Activated T-helper 1 cell treated with Interleukin-2 at 50 U/mL for 16 hours (primary cell): ENCODE results near the gene ZNF333.
"Not testable (repeated sequence)": the region's sequence is repeated elsewhere in the genome, so short reads cannot be mapped to it uniquely, and the experiment has no call there.

ENCODE experiments used
- DNase-seq: peaks from one replicate; pipeline ENCODE4 v3.0.0-alpha.2; 2020; ENCODE audit warnings: low read depth

The ZNF333 gene

DNA sequence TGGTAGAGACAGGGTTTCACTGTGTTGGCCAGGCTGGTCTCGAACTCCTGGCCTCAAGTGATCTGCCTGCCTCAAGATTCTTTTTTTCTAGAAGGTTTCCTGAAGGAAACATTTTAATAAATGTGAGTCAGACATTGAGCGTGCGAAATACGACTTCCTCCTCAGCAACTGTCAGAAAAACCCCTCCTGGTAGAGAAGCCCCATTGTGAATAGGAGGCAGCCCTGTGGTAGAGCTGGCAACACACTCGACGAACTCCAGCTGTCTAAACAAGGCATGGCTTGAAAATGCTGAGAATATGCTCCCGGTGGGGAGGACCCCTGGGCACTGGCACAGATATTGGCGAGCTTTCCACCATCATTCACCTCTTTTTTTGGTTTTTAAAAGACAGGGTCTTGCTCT lies 9.8 kb downstream of the ZNF333 start:
- no peak for DNase-seq

DNA sequence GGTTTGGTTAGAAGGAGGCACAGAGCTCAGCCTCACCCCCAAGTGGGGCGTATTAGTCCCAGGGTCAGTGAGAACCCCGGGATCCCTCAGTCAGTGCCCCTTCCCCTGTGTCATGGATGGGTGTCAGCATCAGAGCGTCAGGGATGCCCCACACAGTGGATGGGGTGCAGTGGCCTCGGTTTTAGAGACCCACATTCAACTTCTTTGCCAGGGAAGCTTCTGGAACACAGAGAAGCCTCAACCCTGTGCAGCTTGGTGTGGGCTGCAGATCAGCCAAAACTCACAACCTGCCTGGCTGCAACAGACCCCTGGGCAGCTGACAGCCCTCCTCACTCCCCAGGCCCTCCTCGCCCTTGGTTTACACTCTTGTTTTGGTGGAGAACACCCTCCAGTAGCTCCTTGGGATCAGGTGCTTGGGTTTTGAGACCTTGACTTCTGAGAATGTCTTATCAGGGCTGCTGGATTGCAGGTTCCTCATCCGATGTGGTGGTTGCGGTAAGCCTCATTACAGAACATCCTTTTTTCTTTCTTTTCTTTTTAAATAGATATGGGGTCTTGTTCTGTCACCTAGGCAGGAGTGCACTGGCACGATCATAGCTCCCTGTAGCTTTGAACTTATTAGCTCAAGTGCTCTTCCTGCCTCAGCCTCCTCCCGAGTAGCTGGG lies 11.0 kb downstream of the ZNF333 start:
- DNase-seq = no peak

DNA sequence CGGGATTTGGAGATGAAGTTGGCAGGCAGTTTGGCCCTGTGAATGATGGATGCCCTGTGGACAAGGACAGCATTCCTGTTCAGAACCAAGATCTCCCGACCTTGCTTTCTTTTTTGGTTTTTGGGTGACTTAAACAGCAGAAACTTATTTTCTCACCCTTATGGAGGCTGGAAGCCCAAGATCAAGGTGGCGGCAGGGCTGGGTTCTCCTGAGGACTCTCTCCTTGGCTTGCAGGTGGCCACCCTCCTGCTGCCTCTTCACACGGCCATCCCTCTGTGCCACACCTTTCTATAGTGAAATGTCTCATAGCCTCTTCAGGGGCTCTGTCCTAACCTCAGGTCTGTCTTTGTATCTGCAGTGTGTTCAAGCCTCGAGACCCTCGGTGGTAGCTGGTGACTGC lies 14.0 kb downstream of the ZNF333 start:
- no peak for DNase-seq

DNA sequence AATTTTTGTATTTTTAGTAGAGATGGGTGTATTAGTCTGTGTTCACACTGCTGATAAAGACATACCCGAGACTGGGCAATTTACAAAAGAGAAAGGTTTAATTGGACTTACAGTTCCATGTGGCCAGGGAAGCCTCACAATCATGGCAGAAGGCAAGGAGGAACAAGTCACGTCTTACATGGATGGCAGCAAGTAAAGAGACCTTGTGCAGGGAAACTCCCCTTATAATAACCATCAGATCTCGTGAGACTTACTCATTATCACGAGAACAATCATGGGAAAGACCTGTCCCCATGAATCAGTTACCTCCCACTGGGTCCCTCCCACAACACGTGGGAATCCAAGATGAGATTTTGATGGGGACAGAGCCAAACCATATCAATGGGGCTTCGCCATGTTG lies 14.6 kb downstream of the ZNF333 start:
- no peak for DNase-seq

DNA sequence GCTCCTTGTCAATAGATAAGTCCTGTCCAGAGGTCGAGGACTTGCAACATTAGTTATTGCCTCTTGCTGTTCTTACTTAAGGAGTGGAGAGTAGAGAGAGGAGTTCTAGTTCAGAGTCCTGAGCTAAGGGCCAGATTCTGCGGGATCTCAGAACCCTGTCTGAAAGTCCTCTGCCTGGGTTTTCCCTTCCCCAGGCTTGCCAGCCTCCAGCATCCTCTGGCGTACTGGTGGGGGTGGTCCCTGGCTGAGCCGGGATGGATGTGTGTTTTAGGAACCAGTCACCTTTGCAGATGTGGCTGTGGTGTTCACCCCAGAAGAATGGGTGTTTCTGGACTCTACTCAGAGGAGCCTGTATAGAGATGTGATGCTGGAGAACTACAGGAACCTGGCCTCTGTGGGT lies 26.0 kb downstream of the ZNF333 start:
- no peak for DNase-seq

DNA sequence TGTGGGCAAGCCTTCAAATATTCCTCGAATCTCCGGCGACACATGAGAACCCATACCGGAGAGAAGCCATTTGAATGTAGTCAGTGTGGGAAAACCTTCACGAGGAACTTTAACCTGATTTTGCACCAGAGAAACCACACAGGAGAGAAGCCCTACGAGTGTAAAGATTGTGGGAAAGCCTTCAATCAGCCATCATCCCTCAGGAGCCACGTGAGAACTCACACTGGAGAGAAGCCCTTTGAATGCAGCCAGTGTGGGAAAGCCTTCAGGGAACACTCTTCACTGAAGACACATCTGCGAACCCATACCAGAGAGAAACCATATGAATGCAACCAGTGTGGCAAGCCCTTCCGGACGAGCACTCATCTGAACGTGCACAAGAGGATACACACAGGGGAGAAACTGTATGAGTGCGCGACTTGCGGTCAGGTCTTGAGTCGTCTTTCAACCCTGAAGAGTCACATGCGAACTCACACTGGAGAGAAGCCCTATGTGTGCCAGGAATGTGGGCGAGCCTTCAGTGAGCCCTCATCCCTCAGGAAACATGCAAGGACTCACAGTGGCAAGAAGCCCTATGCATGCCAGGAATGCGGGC lies 28.8 kb downstream of the ZNF333 start:
- DNase-seq = no peak

DNA sequence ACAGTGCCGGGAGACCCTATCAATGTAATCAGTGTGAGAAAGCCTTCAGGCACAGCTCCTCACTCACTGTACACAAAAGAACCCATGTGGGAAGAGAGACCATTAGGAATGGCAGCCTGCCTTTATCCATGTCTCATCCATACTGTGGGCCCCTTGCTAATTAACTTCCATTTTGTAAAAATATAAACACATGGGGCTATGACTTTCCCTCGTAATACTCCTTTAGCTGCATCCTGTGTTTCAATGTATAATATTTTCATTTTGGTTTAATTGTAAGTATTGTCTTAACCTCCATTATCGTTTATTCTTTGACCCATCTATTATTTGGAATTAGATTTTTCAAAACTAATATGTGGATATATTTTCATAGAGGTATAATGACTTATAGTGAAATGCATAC lies 29.3 kb downstream of the ZNF333 start:
- no peak for DNase-seq

DNA sequence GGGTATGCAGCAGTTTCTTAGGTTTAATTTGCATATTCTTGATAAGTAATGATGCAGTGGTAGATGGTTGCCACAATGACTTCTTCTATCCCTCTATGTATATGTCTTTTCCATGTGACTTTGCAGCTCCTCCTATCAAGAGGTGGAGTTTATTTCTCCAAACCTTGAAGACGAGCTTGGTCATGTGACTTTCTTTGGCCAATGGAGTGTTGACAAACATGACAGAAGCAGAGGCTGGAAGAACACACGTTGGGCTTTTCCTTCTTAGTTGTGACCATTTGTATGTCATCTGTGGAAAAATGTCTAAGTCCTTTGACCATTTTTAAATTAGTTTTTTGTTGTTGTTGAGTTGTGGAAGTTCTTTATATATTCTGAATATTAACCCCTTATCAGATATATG lies 32.3 kb downstream of the ZNF333 start:
- DNase-seq = no peak

DNA sequence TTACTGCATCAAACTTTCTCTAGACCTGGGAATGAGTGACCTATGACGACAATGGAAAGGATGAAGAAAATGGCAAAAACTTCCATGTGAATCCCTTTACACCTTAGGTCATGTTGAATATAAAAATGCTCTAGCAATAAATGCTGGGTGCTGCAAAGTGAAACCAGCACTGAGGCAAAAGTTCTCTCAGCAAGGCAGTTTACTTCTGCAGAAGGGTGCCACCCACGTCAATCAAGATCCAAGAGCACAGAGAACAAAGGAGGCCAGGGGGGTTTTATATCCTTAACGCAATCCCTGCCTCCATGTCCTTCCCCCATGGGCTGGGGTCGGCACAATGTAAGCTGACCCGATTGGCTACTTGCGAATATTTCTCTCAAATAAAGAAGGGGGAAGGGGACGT lies 38.7 kb downstream of the ZNF333 start:
- no peak for DNase-seq

DNA sequence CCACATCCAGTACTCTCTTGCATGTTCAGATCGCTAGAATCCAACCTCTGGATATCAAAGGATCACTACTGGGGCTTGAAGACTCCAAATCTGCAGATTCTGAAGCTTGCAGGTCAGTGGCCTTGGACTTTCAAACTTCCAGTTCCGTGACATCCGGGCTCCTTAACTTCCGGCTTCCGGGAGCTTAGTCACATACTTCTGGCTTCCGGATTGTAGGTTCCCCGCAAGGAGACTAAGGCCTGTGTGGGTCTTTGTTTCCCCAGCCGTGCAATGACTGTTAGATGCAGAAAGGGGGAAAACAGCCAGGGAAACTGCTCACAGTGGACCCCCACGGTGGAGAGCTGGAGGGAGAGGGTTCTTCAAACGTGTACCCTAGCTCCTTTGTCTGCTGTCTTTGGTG lies 41.4 kb downstream of the ZNF333 start:
- no peak for DNase-seq

DNA sequence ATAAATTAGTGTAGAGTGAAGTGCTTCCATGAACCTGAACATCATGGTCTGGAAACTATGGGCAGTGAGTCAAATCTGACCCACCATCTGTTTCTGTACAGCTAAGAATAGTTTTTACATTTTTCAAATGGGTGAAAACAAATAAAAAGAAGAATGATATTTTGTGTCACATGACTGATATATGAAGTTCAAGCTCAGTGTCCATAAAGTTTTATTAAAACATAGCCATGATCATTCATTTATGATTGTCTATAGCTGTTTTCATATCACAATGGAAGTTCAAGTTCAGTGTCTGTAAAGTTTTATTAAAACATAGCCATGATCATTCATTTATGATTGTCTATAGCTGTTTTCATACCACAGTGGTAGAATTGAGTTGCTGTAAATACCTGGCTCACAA lies 42.7 kb downstream of the ZNF333 start:
- no peak for DNase-seq

DNA sequence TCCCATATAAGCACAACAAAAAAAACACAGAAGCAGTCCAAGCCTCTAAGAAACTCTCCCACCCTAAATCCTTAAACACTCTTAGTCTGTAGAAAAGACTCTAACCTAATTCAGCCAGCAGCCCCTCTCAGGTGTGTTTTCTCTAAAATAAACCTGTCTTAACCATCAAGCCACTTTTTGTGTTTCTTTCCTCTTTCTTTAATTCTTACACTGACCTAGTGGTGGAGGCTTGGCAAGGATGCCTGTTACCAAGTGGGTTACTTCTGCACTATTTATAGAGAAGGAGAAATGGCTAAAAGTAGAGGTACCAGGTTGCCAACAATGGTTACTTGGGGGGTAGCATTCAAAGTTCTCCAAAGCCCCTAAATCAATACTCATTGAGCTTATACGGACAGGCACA lies 43.7 kb downstream of the ZNF333 start:
- no peak for DNase-seq

DNA sequence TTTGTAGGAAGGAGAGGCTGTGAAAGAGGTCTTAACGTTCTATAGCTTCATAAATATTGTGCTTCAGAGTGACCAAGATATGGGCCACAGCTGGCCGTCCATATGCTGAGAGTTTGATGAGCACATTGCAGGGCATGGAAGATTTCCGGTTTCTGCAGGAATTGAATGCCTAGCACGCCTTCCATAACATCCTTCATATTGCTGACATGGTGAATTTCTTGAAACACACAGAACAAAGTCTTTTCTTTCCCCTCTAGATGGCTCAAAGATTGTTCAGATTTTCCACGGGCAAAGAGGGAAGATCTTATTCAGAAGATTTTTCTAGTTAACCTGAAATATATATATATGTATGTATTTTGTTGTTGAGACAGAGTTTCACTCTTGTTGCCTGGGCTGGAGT lies 46.1 kb downstream of the ZNF333 start:
- DNase-seq = no peak

DNA sequence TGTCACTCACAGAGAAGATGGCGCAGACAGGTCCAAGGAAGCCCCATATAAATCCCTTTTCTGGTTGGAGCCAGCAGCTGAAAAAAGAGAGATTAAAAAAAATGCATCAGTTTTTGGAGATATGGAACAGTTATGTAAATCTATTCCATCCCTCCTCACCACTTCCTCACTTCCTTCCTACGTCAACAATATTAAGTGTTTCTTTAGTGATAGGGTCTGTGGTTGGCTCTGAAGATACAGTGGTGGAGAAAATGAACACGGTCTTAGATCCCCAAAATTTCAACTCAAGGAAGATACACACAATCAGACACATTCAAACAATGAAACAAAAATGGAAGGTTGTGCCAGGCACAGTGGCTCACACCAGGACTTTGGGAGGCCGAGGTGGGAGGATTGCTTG lies 57.0 kb downstream of the ZNF333 start:
- no peak for DNase-seq

DNA sequence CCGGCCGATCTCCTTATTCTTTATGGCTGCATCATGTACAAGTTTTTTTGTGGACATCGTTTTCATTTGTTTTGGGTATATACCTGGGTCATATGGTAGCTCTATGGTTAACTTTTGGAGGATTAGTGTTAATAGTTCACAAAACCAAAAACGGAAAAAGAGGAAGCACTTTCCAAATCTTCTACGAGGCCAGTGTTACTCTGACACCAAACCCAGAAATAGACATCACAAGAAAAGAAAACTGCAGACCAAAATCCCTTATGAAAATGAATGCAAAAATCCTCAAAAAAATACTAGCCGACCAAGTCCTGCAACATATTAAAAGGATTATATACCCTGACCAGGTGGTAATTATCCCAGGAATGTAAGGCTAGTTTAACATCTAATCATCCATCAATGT lies 58.8 kb downstream of the ZNF333 start:
- DNase-seq = no peak

DNA sequence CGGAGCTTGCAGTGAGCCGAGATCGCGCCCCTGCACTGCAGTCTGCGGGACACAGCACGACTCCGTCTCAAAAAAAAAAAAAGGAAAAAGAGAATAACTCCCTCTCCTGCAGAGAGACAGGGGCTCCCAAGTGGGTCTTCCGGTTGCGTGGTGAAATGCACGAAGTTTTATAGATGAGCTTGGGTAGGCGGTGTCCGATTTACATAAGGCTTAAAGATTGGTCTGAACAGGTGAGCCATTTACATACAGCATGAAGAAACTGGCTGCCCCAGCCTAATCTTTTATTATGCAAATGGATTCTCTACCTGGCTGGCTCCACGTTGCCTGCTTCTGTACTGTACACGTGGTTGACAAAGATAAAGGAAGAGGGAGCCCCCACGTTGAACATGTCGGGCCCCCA lies 69.0 kb downstream of the ZNF333 start:
- DNase-seq = no peak

DNA sequence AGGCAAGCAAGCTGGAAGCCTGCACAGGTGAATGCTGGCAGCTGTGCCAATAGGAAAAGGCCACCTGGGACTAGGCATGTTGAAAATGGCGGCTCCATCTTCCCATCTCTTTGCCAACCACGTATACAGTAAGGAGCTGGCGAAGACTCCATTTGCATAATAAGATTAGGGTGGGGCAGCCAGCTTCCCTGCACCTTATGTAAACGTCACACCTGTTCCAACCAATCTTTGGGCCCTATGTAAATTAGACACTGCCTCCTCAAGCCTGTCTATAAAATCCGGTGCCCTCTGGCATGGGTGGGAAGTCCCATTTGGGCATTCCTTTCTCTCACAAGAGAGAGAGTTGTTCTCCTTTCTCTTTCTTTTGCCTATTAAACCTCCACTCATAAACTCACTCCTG lies 71.8 kb downstream of the ZNF333 start:
- no peak for DNase-seq

DNA sequence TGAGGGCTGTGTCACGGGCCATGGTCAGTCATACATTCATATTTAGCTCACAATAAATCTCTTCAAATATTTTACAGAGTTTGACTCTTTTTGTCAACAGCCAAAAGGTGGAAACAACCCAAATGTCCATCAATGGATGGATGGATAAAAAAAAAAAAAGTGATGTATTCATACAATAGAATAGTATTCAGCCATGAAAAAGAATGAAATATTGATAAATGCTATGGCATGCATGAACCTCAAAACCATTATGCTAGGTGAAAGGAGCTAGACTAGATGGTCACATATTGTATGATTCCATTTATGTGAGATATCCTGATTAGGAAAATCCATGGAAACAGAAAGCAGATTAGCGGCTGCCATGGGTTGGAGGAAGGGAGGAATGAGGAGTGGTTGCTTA lies 72.3 kb downstream of the ZNF333 start:
- DNase-seq = no peak

DNA sequence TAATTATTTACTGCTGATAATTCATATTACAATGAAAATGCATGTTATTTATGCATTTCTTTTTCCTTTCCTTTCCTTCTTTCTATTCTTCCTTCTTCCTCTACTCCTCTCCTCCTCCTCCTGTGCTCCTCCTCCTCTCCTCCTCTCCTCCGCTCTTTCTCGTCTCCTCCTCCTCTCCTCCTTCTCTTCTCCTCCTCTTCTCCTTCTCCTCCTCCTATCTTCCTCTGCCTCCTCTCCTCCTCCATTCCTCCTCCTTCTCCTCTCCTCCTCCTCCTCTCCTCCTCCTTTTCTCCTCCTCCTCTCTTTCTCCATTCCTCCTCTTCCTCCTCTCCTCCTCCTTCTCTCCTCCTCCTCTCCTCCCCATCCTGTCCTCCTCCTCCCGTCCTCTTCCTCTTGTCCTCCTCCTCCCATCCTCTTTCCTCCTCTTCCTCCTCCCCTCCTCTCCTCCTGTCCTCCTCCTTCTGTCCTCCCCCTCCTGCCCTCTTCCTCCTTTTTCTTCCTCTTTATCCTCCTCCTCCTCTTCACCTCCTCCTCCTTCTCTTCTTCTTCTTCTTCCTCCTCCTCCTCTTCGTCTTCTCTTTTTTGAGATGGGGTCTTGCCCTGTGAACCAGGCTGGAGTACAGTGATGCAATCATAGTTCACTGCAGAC lies 73.8 kb downstream of the ZNF333 start:
- DNase-seq = no peak

DNA sequence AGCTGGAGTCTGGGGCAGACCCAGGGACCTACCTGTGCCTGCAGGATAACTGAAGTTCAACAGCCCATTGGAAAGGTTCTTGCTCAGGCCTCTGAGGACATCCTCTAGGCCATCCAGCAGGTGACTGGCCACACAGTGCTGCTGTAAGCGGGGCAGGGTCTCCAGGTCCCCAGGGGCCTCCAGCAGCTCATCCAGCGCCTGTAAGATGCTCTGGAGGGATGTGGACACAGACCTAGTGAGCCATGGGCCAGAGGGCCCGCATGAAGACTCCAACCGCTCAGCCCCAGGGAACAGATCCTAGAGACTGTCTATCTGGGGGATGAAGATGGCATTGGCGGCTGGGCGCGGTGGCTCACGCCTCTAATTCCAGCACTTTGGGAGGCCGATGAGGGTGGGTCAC lies 74.6 kb downstream of the ZNF333 start:
- DNase-seq = no peak

DNA sequence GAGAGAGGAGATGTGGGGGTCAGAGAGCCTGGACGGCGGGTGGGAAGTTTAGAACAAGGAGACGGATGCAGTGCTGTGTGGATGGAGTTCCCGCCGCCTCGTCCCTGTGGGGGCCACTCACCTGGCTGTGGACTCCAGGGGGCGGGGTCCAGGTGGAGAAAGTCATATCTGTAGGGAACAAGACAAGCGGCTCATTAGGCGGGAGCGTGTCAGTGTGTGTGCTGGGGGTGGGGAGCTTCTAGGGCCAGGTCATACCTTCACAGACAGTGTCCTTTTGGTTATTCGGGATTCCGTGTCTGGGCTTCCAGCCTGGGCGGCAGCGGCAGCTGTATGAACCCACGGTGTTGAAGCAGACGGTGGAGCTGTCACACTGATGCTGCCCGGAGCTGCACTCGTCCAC lies 75.6 kb downstream of the ZNF333 start:
- not testable (repeated sequence) for DNase-seq

DNA sequence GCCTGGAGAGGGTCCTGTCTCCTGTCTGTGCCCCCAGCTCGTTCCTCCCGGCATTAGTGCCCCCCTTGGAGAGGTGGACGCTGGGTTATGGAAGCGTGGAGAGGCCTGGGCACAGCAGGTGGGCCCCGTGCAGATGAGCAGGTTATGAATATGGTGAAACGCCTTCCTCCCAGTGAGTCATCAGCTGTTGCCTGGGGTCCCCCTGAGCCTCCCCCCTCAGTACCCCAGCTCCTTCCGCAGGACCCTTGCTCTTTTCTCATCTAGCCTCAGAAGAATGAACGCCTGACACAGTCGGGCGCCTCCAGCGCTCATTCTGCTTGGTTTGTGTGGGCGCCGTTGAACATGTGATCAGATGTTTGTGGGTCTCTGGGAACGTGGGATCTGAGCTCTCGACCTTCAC lies 76.0 kb downstream of the ZNF333 start:
- DNase-seq = not testable (repeated sequence)

DNA sequence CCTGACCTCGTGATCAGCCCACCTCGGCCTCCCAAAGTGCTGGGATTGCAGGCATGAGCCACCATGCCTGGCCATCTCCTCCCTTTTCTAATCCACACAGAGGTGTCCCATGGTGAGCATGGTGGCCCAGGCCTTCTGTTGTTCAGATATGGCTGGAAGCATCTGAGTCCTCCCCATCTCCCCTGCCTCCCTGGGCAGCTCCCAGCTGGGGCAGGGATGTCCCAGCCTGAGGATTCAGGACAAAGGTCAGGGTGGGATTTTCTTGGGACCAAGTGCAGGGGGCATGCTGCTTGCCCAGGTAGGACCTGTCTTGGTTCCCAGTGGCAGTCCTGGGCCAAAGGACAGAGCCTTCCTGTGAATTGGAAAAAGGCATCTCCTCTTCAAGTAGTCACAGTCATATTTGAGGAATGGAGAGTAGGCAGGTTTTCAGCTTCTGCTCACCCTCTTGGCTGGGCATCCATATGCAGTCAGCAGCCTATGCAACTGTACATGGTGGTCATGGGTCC lies 77.7 kb downstream of the ZNF333 start:
- no peak for DNase-seq

DNA sequence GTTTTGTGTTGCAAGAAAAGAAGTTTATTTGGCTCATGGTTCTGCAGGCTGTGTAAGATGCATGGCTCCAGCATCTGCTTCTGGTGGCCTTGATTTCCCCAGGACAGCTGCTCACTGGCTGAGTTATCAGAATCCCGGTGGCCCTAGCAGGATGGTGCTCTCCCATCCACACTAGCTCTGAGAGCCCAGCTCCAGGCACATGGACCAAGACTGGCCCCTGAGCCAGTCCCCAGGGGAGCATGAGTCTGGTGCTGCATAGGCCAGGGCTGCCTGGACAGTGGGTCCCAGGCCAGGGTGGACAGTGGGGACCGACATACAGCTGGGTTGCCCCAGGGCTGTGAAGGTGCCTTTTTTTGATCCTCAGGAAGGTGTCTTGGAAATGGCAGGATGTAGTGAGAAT lies 78.2 kb downstream of the ZNF333 start:
- DNase-seq = no peak
